Measurements from ENCODE around the gene MTR. TPM values are rescaled to one million over a fixed set of nuclear protein-coding genes. Genes with fewer than 3 reads are reported as not detected.

MTR gene
- total RNA-seq, 2 donors from 2014 or later, result 61.1 to 69.8 TPM

DNA sequence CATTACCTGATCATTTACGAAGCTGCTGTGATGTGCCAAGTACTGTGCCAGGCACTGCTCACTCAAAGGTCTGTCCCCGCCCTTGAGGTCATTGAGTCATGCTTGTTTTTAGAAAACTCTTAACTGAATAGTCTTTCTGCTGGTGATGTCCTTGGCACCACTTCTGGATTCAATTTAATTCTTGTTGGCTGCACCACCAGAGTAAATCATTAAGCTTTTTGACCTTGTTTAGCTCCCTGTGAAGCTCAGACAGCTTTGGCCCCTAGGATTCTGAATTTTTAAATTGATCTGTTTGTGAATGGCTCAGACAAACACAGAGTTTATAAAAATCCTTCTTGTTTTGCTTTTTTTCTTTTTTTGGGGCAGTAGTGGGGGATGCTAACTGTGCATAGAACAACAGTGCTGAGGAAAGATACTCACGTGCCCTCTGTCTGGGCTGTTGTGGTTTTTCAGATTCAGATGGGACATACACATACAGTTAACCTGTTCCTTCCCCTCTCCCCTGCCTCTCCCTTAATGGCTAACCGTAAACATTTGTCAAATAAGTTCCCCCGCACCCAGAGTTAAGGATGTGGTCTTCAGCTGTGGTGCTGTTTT is 67.6 kb downstream of the MTR start:
- Mint-ChIP-seq H3K4me1 (ENCODE audit: low read depth) (peaks cover 21% of the 10 kb centered on the region), H3K27me3 (ENCODE audit: low read depth) (no peaks in the 10 kb centered on the region), H3K9me3 (no peaks in the 10 kb centered on the region), H3K27ac (no peak overlapping the region), H3K4me3 (no peak overlapping the region), H3K36me3 (ENCODE audit: insufficient read depth in 2 of 2) (peaks cover 9 to 30% of the 10 kb centered on the region in 2 donors)
- DNase-seq (no peak), ATAC-seq (replicated peaks in 1 of 2) (no peak)

DNA sequence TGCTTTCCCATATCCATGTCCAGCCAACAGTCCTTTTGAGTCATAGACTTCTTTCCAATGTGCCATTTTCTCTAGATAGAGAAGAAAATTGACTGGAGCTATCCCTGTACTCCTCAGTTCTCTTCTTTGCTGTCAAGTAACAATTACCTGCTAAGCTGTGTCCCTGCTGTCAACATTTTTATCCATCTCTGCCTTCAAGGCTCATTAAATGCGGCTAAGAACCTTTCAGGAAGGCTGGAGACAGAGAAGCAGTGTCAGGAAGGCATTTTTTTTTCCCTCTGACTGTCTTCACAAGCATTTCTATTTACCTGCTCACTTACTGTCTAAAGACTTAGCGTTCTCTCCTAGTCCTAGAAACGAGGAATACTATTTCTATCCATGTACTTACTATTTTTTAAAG is 69.1 kb downstream of the MTR start:
- Mint-ChIP-seq H3K36me3 (ENCODE audit: insufficient read depth in 2 of 2) (peaks cover 6 to 23% of the 10 kb centered on the region in 2 donors), H3K27ac (peak overlapping the region; percentile 14)

DNA sequence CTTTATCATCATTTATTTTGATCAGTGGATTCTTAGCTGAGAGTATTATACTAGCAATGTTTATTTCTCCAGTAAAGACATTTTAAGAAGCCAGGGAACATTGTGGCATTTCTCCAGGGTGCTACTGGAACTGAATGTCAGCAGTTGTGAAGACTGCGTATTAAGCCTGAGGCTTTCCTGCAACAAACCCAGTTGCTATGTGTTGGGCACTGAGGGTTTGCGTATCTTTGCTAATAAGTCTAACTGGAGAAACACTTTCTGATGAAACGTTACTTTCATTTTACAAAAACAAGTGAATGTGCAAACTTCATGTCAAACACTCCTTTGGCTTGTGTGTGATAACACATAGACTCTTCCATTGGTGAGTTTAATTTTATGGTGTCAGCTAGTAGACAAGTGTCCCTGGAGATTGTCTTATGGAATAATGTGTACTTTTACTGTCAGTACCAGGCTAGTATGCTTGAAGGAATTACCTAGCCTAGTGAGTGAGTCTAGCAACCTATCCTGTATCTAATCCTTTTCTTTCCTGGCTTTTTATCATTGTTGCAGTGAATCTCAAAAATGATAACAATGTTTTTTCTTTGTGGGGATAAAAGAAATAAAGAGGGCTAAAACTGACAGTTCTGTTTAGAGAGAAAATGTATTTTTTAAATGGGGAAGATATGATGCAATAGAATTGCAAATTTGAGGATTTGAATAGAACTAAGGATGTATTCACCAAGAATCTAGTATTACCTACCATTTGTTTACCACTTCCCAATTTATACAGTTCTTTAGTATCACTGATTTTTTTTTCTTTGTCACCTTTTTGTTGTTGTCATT is 70.1 kb downstream of the MTR start:
- no peaks in the 10 kb centered on the region for H3K27me3 Mint-ChIP-seq (ENCODE audit: low read depth)
- ATAC-seq (replicated peaks in 1 of 2), result no peak
- H3K4me3 Mint-ChIP-seq, result no peak overlapping the region
- peak overlapping the region; percentile 94 for H3K27ac Mint-ChIP-seq
- H3K4me1 Mint-ChIP-seq (ENCODE audit: low read depth), result peaks cover 21% of the 10 kb centered on the region
- DNase-seq, result no peak
- no peaks in the 10 kb centered on the region for H3K9me3 Mint-ChIP-seq
- H3K36me3 Mint-ChIP-seq (ENCODE audit: insufficient read depth in 2 of 2), result peaks cover 2 to 18% of the 10 kb centered on the region in 2 donors

More for the DNA sequence above, 69.1 kb downstream of the MTR start:
- H3K4me3 Mint-ChIP-seq, result no peak overlapping the region
- DNase-seq, result no peak
- H3K27me3 Mint-ChIP-seq (ENCODE audit: low read depth), result no peaks in the 10 kb centered on the region
- ATAC-seq (replicated peaks in 1 of 2), result no peak
- no peaks in the 10 kb centered on the region for H3K9me3 Mint-ChIP-seq
- peaks cover 21% of the 10 kb centered on the region for H3K4me1 Mint-ChIP-seq (ENCODE audit: low read depth)

DNA sequence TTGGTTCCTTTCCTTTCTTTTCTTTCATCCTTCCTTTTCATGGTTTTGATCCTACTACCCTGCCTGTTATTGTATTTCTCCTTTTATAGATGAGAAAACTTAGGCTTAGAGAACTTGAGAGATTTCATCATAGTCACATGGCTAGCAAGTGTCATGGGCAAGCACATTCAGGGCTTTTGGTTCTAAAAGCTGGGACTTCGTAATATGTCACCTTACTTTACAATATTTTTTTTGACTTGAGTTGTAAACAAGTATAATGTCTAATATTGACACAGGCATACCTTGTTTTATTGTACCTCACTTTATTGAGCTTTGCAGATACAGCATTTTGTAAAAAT is 70.7 kb downstream of the MTR start:
- peak overlapping the region; percentile 94 for H3K27ac Mint-ChIP-seq
- ATAC-seq (replicated peaks in 1 of 2), result no peak
- H3K4me1 Mint-ChIP-seq (ENCODE audit: low read depth), result peaks cover 27% of the 10 kb centered on the region
- no peaks in the 10 kb centered on the region for H3K27me3 Mint-ChIP-seq (ENCODE audit: low read depth)
- no peaks in the 10 kb centered on the region for H3K9me3 Mint-ChIP-seq
- DNase-seq, result no peak
- peaks cover 2 to 21% of the 10 kb centered on the region in 2 donors for H3K36me3 Mint-ChIP-seq (ENCODE audit: insufficient read depth in 2 of 2)
- H3K4me3 Mint-ChIP-seq, result no peak overlapping the region

DNA sequence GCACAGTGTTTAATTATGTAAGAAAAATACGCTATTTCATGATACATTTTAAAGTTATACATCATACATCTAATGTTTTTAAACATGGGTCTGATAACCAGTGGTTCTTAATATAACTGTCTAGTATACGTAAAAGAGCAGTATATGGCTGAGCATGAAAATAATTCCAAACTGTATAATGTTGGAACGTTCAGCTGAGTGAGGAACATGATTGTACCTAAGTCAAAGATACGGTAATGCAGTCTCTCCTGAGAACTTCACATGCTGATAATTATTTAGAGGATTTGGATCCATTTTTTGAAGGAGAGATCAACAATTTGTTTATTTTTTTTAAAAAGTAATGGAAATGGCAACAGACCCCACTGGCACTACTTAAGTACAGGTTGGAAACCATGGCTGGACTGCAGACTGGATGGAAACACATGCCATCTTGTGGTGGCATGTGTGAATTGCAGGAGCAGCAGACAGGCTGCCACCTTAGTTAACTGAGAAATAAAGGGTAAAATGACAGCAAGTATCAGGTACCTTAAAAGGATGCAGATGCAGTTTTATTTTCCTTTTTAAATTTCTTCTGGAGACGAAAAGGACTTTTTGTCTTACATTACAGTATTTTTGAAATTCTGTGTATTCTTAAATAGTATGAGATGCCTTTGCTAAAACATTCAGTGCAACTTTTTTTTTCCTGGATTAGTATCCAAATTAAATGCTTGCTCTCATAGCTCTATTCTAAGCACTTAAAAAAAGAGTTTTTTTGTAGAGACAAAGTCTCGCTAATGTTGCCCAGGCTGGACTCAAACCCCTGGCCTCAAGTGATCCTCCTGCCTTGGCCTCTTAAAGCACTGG is 73.8 kb downstream of the MTR start:
- Mint-ChIP-seq H3K4me3 (no peak overlapping the region), H3K27me3 (ENCODE audit: low read depth) (no peaks in the 10 kb centered on the region), H3K4me1 (ENCODE audit: low read depth) (peaks cover 9% of the 10 kb centered on the region), H3K36me3 (ENCODE audit: insufficient read depth in 2 of 2) (peaks cover 2 to 17% of the 10 kb centered on the region in 2 donors), H3K9me3 (no peaks in the 10 kb centered on the region), H3K27ac (no peak overlapping the region)
- DNase-seq (peak; percentile 35 to 38), ATAC-seq (replicated peaks in 1 of 2) (peak; percentile 63 to 64)

DNA sequence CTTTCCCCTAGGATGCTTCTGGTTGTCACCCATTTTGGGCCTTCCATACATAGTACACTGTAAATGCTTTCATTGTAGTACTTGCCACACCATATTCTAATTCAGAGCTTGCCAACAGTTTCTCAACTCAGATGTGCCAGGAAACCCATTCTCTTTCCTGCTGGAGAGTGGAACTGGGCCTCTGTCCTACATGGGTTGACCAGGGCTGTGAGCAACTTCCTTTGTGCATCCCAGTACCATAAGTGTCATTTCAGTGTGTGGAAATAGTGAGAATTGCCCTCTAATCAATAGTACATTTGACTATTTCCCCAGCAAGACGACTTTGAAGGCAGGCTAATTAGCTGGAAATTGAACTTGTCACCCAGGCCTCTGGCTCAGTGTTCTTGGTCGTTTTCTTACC is 74.8 kb downstream of the MTR start:
- Mint-ChIP-seq H3K27ac (peak overlapping the region; percentile 82), H3K9me3 (no peaks in the 10 kb centered on the region), H3K4me3 (no peak overlapping the region), H3K4me1 (ENCODE audit: low read depth) (peaks cover 9% of the 10 kb centered on the region), H3K27me3 (ENCODE audit: low read depth) (no peaks in the 10 kb centered on the region), H3K36me3 (ENCODE audit: insufficient read depth in 2 of 2) (peaks cover 2 to 17% of the 10 kb centered on the region in 2 donors)
- ATAC-seq (replicated peaks in 1 of 2), result no peak
- DNase-seq, result no peak

DNA sequence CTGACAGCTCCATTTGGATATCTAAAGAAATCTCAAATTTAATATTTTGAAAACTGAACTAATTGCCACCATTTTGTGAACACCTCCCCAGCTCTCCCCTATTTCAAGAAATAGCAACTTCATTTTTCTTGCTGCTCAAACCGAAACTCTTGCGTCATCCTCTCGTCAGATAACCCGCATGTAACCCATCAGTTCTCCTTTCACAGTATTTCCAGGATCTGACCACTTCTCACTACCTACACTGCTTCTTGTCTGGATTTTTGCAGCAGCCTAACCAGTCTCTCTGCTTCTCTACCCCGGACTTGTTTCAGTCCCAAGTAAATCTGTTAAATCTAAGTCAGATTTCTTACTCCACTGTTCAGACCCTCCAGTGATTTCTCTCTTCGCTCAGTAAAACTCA is 75.6 kb downstream of the MTR start:
- Mint-ChIP-seq H3K27ac (peak overlapping the region; percentile 82), H3K4me1 (ENCODE audit: low read depth) (peaks cover 9% of the 10 kb centered on the region), H3K9me3 (no peaks in the 10 kb centered on the region), H3K36me3 (ENCODE audit: insufficient read depth in 2 of 2) (peaks cover 2 to 17% of the 10 kb centered on the region in 2 donors), H3K27me3 (ENCODE audit: low read depth) (no peaks in the 10 kb centered on the region), H3K4me3 (no peak overlapping the region)
- no peak for DNase-seq
- ATAC-seq (replicated peaks in 1 of 2), result peak in 1 of 2 donors; percentile 51

DNA sequence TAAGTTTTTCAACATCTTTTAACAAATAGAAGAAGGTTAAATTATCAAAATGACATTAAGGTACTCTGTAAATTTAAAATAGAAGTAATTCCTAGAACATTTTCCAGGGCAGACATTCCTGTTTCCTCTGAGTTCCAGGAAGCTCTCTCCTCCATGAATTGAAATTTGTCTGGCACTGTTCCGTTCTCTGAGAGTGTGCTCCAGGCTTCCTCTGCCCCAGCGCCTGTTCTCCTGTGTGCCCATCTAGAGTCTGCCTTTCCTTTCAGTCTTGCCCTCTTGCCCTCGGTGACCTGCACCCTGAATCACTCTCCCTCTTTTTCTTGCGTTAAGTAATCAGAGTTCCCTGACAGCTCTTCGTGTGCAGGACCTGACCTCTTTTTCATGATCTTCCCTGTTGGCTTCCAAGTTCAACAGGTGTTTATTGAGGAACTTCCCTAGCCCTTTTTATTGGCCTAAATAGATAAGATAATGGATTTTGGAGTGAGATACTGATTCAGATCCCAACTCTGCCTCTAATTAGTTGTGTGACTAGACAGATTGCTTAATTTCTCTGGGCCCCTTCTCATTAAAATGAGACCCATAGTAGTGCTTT is 77.1 kb downstream of the MTR start:
- Mint-ChIP-seq H3K27ac (no peak overlapping the region), H3K36me3 (ENCODE audit: insufficient read depth in 2 of 2) (peaks cover 4 to 18% of the 10 kb centered on the region in 2 donors), H3K9me3 (no peaks in the 10 kb centered on the region), H3K4me3 (no peak overlapping the region), H3K27me3 (ENCODE audit: low read depth) (no peaks in the 10 kb centered on the region), H3K4me1 (ENCODE audit: low read depth) (peaks cover 9% of the 10 kb centered on the region)
- ATAC-seq (replicated peaks in 1 of 2), result no peak
- no peak for DNase-seq

DNA sequence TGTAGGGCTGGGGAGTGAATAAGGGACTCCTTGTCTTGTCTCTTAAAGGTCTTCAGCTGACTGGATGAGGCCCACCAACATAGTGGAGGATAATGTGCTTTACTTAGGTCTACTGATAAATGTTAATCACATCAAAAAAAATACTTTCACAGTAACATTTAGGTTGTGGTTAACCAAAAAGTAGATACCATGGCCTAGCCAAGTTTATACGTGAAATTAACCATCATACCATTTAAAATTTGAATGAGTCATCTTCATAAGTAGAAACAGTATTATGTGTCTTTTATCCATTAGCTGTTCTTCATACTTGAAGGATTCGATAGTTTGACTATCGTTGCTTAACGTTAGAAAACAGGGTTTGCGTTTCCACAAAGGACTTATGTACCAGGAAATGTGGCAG is 80.9 kb downstream of the MTR start:
- Mint-ChIP-seq H3K27me3 (ENCODE audit: low read depth) (no peaks in the 10 kb centered on the region), H3K36me3 (ENCODE audit: insufficient read depth in 2 of 2) (peaks cover 2 to 13% of the 10 kb centered on the region in 2 donors), H3K4me1 (ENCODE audit: low read depth) (peaks cover under 1% of the 10 kb centered on the region), H3K9me3 (no peaks in the 10 kb centered on the region), H3K27ac (peak overlapping the region; percentile 41), H3K4me3 (no peak overlapping the region)
- ATAC-seq (replicated peaks in 1 of 2) (no peak), DNase-seq (no peak)

DNA sequence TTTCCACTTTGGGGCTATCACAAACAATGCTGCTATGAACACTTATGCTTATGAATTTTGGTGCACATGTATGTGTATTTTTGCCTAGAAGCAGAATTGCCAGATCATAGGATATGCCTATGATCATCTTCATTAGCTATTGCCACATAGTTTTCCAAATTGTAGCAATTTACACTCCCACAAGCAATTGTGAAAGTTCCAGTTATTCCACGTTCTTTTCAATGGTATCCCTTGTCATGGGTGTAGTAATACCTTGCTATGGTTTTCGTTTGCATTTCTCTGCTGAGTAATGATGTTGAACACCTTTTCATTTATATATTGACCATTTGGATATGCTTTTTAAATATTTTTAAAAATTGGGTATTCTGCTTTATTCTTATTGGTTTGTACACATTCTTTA is 82.6 kb downstream of the MTR start:
- Mint-ChIP-seq H3K27me3 (ENCODE audit: low read depth) (no peaks in the 10 kb centered on the region), H3K9me3 (no peaks in the 10 kb centered on the region), H3K4me3 (no peak overlapping the region), H3K4me1 (ENCODE audit: low read depth) (no peaks in the 10 kb centered on the region), H3K27ac (no peak overlapping the region), H3K36me3 (ENCODE audit: insufficient read depth in 2 of 2) (peaks cover 2 to 8% of the 10 kb centered on the region in 2 donors)
- ATAC-seq (replicated peaks in 1 of 2) (no peak), DNase-seq (no peak)

DNA sequence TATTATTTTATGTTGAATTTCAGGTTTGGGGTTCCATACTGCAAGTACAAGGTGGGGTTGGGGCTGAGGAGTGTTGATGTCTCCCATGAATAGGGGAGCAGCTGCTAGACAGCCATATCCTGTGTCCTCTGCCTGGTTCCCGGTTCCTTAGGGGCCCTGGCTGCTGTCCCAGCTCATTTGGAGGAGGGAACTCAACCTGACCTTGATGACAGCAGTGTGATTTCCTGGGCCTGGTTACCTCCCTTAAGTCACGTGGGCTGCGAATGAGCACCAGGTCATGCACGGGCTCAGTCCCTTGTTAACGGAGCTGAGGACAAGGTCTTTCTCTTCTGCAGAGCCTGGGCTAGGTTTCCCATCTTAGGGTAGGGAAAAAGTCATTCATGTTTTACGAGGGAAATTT is 85.1 kb downstream of the MTR start:
- ATAC-seq (replicated peaks in 1 of 2) (no peak), DNase-seq (no peak)
- H3K36me3 Mint-ChIP-seq (ENCODE audit: insufficient read depth in 2 of 2), result peaks cover 4 to 5% of the 10 kb centered on the region in 2 donors
- H3K4me1 Mint-ChIP-seq (ENCODE audit: low read depth), result no peaks in the 10 kb centered on the region
- H3K27me3 Mint-ChIP-seq (ENCODE audit: low read depth), result no peaks in the 10 kb centered on the region
- H3K9me3 Mint-ChIP-seq, result no peaks in the 10 kb centered on the region
- no peak overlapping the region for H3K4me3 Mint-ChIP-seq
- H3K27ac Mint-ChIP-seq, result no peak overlapping the region

DNA sequence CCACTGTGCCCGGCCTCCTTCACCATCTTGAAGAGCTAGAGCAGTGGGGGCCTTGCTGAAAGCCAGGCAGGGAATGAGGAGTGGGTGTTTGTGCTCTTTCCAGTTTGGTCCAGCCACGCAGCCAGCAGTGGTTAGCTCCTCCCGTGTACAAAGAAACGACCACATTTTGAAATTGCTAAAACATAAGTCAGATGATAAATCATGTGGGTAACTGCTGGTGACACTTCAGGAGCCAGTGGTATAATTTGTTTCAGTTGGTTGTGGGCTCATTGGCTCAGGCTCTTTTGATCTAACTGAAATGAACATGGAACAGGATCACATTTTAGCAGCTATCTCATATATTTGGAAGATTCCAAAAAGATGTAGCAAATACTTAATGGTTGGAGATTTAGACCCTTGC is 87.6 kb downstream of the MTR start:
- no peaks in the 10 kb centered on the region for H3K9me3 Mint-ChIP-seq
- ATAC-seq (replicated peaks in 1 of 2), result no peak
- H3K4me1 Mint-ChIP-seq (ENCODE audit: low read depth), result no peaks in the 10 kb centered on the region
- no peak overlapping the region for H3K27ac Mint-ChIP-seq
- no peaks in the 10 kb centered on the region for H3K27me3 Mint-ChIP-seq (ENCODE audit: low read depth)
- H3K36me3 Mint-ChIP-seq (ENCODE audit: insufficient read depth in 2 of 2), result peaks cover 3 to 10% of the 10 kb centered on the region in 2 donors
- H3K4me3 Mint-ChIP-seq, result no peak overlapping the region
- DNase-seq, result no peak

DNA sequence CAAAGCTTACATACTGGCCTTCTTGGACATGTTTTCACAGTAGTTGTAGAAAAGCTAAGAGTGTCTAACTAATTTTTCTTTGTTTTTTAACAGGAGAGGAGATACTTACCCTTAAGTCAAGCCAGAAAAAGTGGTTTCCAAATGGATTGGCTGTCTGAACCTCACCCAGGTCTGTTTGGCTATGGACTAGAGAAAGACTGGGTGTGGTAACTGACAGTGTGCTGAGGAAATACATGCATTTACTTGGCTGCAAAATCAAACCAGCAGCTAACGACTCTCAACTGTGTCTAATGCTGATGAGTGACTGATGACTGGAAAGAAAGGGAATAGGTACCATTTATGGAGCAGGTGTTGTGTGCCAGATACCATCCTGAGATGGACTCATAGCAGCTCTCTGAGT is 91.1 kb downstream of the MTR start:
- no peak for ATAC-seq (replicated peaks in 1 of 2)
- Mint-ChIP-seq H3K4me1 (ENCODE audit: low read depth) (no peaks in the 10 kb centered on the region), H3K36me3 (ENCODE audit: insufficient read depth in 2 of 2) (peaks cover 7 to 10% of the 10 kb centered on the region in 2 donors), H3K27me3 (ENCODE audit: low read depth) (no peaks in the 10 kb centered on the region), H3K27ac (peak overlapping the region; percentile 43), H3K9me3 (no peaks in the 10 kb centered on the region), H3K4me3 (no peak overlapping the region)
- no peak for DNase-seq

All from activated T-cell treated with anti-CD3 and anti-CD28 coated beads, Interleukin-2, amount 50 U/mL, for 72 hours (primary cell).